Osteocyte (in vitro differentiated cells): ENCODE measurements around the gene ERO1A. TPM values are rescaled to one million over a fixed set of nuclear protein-coding genes. Genes with fewer than 3 reads are reported as not detected.

Source experiments
- DNase-seq: peaks from one replicate; pipeline ENCODE4 v3.0.0; 2021; ENCODE audit warnings: mixed read lengths; ENCODE audit not compliant: unreplicated experiment; ENCODE audit errors: extremely low spot score
- H3K27ac Mint-ChIP-seq: one replicate; pipeline ENCODE4 v1.8.0; 2021; ENCODE audit warnings: mild to moderate bottlenecking, mixed read lengths; ENCODE audit not compliant: unreplicated experiment
- H3K27me3 Mint-ChIP-seq: one replicate; pipeline ENCODE4 v1.8.0; 2021; ENCODE audit warnings: mixed read lengths; ENCODE audit not compliant: unreplicated experiment
- H3K36me3 Mint-ChIP-seq: one replicate; pipeline ENCODE4 v1.8.0; 2021; ENCODE audit warnings: mixed read lengths; ENCODE audit not compliant: unreplicated experiment
- H3K4me1 Mint-ChIP-seq: one replicate; pipeline ENCODE4 v1.8.0; 2021; ENCODE audit warnings: mixed read lengths; ENCODE audit not compliant: unreplicated experiment
- H3K4me3 Mint-ChIP-seq: one replicate; pipeline ENCODE4 v1.8.0; 2021; ENCODE audit warnings: mild to moderate bottlenecking, moderate library complexity, mixed read lengths; ENCODE audit not compliant: unreplicated experiment
- H3K9me3 Mint-ChIP-seq: one replicate; pipeline ENCODE4 v1.8.0; 2021; ENCODE audit warnings: mixed read lengths; ENCODE audit not compliant: unreplicated experiment
- total RNA-seq: library from RNA; stranded (reverse); gene quantifications from 2 replicates; pipeline ENCODE4 v1.2.1, GENCODE V29; 2021
- TF ChIP-seq, protein P1 (sequence below): fragments of 200-600 bp; sonication (generic); IDR thresholded peaks from 2 replicates; pipeline ENCODE4 v1.5.0; 2021; ENCODE audit warnings: antibody characterized with exemption, mild to moderate bottlenecking, moderate library complexity

Gene ERO1A
- total RNA-seq, 1 donor from 2014 or later = 38.5 TPM

DNA sequence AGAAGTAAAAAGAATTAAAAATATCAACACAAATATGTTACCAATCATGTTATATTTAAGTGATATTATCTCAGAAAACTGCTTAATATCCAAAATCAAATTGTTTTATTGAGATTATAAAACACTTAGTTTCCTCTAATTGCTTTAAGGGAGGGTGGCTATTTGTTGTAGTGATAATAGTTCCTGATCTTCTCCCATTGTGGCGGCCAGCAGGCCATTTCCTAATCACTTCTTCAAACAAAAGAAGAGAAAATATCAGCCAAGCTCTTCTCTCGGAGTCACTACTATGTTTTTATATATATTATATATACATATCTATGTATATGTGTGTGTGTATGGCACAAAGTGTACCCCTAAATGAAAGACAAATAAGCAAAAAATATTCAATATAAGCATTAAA is 31.5 kb downstream of the ERO1A start:
- no peak overlapping the region for H3K4me3 Mint-ChIP-seq
- TF ChIP-seq, protein P1, sequence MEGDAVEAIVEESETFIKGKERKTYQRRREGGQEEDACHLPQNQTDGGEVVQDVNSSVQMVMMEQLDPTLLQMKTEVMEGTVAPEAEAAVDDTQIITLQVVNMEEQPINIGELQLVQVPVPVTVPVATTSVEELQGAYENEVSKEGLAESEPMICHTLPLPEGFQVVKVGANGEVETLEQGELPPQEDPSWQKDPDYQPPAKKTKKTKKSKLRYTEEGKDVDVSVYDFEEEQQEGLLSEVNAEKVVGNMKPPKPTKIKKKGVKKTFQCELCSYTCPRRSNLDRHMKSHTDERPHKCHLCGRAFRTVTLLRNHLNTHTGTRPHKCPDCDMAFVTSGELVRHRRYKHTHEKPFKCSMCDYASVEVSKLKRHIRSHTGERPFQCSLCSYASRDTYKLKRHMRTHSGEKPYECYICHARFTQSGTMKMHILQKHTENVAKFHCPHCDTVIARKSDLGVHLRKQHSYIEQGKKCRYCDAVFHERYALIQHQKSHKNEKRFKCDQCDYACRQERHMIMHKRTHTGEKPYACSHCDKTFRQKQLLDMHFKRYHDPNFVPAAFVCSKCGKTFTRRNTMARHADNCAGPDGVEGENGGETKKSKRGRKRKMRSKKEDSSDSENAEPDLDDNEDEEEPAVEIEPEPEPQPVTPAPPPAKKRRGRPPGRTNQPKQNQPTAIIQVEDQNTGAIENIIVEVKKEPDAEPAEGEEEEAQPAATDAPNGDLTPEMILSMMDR = no peak
- no peaks in the 10 kb centered on the region for H3K4me1 Mint-ChIP-seq
- H3K36me3 Mint-ChIP-seq = peaks cover 17% of the 10 kb centered on the region
- no peaks in the 10 kb centered on the region for H3K9me3 Mint-ChIP-seq
- H3K27ac Mint-ChIP-seq = no peak overlapping the region
- H3K27me3 Mint-ChIP-seq = no peaks in the 10 kb centered on the region
- no peak for DNase-seq

DNA sequence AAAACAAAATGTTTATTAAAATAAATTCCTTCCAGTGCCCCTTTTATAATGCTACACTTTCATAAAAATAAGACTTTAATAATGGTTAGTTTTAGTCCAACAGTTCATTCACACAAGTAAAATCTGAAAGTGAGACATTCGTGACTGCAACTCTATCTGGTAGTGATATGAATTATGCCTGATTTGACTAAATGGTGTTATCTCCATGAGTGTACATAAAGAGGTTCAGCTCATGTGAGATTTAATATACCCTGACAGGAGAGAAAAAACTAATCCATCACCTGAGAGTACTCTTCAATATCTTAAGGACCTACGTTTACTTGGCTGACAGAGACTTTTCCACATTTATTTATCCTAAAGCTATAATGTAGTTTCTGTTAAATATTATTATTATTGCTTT is 34.0 kb downstream of the ERO1A start:
- Mint-ChIP-seq H3K27ac (no peak overlapping the region), H3K36me3 (peaks cover 18% of the 10 kb centered on the region), H3K27me3 (no peaks in the 10 kb centered on the region), H3K4me1 (no peaks in the 10 kb centered on the region), H3K9me3 (no peaks in the 10 kb centered on the region), H3K4me3 (no peak overlapping the region)
- TF ChIP-seq, protein P1 = no peak
- DNase-seq = no peak

DNA sequence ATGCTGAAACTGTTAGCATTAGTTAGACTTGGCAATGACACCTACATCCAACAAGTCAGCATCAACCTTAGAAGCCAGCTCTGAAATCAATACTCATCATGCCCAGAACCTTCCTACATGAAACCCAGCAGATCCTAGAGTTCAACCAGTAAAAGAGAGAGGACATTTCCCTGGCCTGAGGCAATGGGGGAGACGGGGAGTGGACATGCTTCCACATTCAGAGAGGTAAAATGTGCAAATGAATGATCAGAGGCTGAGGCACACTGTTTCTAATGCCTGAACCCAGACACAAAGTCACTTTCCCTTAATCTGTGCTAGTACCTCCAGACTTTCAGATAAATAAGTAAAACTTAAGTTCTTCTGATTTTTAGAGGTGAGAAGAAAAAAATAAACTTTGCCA is 34.5 kb downstream of the ERO1A start:
- H3K27ac Mint-ChIP-seq = no peak overlapping the region
- H3K27me3 Mint-ChIP-seq = no peaks in the 10 kb centered on the region
- DNase-seq = no peak
- no peak overlapping the region for H3K4me3 Mint-ChIP-seq
- no peaks in the 10 kb centered on the region for H3K4me1 Mint-ChIP-seq
- H3K9me3 Mint-ChIP-seq = no peaks in the 10 kb centered on the region
- H3K36me3 Mint-ChIP-seq = peaks cover 20% of the 10 kb centered on the region
- TF ChIP-seq, protein P1 = no peak

DNA sequence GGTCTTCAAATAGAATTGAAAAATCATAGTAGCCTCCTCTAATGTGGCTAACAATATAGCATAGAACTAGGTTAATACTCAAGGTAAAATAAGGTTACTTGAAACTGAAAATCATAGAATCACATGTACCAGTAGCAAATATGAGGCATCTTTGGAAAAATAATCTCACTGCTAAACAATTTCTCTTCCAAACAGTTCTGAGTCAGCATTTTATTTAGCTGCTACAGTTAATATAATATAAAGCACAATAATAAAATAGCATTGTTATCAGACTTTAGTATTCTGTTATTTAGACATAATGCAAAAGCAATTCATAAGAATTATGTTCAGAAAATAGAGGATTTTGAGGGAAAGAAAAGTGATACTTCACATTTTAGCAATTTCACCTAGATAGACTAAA is 35.0 kb downstream of the ERO1A start:
- DNase-seq = no peak
- TF ChIP-seq, protein P1 = no peak
- peaks cover 19% of the 10 kb centered on the region for H3K36me3 Mint-ChIP-seq
- H3K27ac Mint-ChIP-seq = no peak overlapping the region
- H3K4me3 Mint-ChIP-seq = no peak overlapping the region
- H3K4me1 Mint-ChIP-seq = no peaks in the 10 kb centered on the region
- no peaks in the 10 kb centered on the region for H3K27me3 Mint-ChIP-seq
- H3K9me3 Mint-ChIP-seq = no peaks in the 10 kb centered on the region

DNA sequence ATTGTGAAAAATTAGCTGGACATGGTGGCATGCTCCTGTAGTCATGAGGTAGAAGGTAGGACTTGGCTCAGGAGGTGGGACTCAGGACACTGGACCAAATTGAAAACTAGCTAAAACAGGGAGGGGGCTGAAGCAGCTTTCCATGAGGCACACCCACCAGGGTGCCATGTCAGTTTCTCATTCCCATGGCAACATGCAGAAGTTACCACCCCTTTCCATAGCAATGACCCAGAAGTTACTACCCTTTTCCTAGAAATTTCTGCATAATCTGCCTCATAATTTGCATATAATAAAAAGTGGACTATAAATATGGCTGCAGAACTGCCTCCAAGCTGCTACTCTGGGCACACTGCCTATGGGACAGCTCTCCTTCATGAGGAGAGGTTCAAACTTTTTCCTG is 38.5 kb downstream of the ERO1A start:
- H3K27me3 Mint-ChIP-seq = no peaks in the 10 kb centered on the region
- H3K36me3 Mint-ChIP-seq = peaks cover 20% of the 10 kb centered on the region
- H3K4me1 Mint-ChIP-seq = no peaks in the 10 kb centered on the region
- H3K4me3 Mint-ChIP-seq = no peak overlapping the region
- TF ChIP-seq, protein P1 = no peak
- no peak overlapping the region for H3K27ac Mint-ChIP-seq
- no peaks in the 10 kb centered on the region for H3K9me3 Mint-ChIP-seq
- DNase-seq = no peak
